GOT3 (cell line): ENCODE data around the gene NSMCE3.
"Not testable (repeated sequence)": the region's sequence is repeated elsewhere in the genome, so short reads cannot be mapped to it uniquely, and the experiment has no call there.

ENCODE experiments used
- DNase-seq: peaks from one replicate; lab custom pipeline; 2025; ENCODE audit warnings: mixed read lengths; lab: John Stamatoyannopoulos, UW

NSMCE3 gene

DNA sequence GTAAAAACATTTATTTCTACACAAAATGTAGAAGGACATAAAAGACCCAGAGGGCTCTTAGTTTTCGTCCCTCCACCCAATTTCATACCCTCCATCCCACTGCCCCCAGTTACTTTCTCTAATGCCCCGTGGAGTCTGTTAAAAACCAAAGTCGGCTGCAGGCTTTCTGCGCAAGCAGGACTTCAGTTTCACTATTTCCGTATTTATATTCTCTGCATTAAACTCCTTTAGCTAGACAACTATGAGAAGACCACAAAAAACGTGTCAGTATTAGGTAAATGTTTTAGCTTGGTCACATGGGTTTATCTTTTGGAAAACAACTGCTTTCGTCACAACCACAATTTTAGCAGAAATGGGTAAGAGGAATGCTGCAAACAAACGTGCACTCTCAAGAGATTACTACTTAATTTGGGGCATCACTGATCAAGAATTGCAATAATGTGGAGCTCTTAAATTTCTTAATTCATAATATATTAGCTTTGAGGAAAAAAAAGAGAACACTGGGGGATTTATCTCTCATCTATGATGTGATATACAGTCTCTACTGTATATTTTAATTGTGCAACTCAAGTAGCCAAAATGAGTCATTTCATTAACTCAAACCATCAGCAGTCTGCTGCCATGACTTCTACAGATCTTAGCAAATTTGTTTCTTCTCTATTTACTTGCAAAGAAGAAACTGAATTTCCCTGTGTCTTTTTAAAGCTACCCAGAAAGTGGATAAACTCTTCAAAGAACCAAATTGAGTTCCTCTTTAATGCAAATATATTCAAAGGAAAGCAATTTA is 740 bp upstream of the NSMCE3 start:
- DNase-seq, result no peak

DNA sequence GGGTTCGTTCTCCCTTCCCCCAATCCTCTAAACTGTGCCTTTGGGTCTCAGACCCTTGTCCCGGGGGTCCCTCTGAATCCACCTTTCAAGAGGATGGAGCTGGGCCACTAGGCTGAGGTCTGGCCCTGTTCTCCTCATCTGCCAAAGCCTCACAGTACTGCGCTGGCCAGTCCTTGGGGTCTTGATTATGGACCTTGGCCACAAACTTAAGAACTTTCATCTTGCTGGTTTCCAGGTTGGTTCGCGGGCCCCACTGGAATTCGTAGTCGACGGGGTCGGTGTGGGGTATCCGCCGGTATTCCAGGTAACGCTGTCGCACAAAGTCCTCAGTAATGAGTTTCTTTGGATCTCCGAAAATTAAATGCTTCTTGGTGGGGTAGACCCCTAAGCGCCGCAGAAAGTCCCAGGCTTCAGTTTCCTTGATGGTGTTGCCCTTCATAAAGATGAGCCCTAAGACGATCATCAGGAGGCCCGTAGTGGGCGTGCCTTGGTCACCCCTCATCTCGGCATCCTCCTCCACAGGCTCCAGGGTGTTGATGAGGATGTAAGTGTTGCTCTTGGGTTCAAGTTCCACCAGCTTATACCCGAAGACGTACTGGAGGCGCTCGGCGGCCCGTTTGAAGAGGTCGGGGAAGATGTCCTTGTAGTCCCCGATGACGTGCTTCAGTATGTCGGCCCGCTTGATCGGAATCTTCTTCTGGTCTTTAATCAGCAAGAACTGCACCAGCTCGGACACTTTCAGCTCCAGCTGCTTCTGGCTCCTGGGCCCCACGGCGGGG is 727 bp downstream of the NSMCE3 start:
- no peak for DNase-seq

DNA sequence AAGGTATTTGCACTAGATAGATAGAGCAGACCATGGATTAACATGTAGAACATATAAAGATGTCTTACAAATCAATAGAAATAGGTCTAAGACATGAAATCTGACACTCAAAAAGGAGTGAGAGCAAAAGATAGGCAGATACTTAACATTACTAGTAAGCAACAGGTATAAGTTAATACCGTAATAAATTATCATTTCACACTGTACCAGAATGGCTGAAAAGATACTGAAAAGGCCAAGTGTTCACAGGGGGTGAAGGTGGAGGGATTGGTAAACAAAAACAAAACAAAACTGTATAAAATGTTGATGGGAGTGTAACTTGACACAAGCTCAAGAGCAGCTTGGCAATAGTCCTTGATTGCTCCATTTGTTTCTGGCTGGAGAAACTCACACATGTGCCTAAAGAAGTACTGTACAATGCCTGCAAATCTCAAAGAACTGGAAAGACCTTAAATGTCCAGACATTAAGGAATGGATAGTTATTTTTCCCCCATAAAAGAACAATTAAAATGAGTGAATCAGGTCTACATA is 3.5 kb downstream of the NSMCE3 start:
- no peak for DNase-seq

DNA sequence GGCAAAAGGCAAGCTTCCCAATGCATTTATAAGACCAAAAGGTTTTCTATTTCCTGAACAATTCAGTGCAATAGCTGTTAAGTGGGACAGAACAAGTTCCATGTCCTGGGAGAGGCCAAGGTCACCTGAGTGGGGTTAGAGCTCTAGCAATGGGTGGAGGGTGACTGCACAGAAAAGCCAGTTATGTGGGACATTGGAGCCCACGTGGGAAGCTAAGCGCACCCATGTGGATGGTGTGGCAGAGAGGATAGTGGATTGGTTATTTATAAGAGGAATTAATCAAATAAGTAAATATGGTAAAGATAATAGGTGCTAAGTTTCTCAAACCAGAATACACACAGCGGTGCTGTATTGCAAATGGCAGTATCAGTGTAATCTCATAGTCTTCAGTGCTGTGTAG is 6.3 kb downstream of the NSMCE3 start:
- DNase-seq, result no peak

DNA sequence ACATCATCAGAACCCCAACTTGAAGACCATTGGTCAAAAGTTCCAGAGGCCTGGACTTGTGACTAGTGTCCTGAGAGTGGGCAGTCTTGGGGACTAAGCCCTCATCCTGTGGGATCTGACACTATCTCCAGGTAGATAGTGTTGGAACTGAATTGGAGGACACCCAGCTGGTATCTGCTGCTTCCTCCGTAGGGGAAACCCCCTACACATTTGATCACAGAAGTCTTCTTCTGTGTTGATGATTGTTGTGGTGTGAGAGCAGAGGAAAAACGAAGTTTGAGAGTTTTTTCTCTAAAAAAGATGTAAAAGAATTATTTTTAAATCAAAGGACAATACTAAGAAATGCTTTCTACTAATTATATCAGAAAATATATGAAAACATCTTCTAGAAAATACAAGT is 6.9 kb downstream of the NSMCE3 start:
- no peak for DNase-seq

DNA sequence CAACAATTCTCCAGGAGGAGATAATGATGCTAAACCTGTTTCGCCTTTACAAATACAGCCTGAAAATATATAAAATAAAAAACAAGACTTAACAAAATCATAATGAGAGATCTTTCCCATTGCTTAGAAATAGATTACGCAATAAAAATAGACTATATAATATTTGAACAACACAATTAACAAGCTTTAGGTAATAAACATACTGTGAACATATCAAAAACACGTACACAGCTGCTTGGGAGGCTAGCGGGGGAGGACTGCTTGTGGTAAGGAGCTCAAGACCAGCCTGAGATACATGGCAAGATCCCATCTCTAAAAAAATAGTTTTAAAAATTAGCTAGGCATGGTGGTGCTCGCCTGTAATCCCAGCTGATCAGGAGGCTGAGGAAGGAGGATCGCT is 8.7 kb downstream of the NSMCE3 start:
- no peak for DNase-seq

DNA sequence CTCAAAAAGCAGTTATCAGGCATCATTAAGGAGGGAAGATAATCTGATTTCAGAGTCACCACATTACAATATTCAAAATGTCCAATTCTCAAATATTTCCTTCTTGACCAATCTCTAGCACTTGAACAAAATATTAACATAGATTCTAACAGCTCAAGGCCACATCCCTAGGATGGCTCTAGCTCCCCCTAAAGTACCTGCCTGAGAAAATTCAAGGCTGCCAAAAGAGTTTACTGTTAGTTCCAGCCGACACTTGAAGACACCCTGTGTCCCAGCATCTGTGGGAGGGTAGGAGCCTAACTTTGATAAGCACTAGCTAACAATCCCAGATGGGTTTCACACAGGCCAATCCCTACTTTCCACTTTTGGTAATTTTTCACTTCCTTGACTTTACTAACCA is 10.4 kb downstream of the NSMCE3 start:
- DNase-seq, result no peak

DNA sequence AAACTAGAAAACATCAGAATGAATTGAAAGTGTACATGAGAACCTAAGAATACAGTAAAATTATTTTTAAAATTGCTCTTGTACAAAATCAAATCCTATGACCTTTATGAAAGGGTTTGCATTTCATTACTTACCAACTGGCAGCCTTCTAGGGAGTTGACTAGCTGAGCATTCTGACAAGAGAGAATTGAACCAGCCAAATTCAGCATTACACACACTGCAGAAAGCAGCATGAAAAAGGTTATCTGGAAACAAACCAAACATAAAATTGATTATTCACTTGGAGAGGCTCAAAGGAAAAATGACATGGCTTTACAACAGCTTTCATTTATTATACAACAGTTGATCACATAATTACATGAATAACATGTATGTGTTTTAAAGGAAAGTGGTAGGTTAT is 17.4 kb downstream of the NSMCE3 start:
- no peak for DNase-seq

DNA sequence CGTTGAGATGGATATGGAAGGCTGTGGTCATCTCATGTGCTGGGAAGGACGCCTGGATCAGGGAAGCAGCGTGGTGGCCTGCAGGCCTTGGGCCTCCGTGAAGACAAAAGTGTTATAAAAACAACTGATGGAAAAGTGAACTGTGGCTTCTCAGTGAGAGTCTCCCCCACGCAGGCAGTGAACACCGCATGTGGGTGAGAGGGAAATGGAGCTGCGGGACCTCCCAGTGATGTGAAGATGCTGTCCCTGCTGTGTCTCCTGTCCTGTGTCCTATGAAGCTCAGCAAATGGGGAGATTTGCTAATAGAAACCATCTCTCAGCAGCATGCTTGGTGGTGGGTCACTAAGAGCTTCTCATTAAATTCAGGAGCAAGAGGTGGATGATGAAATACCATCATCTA is 25.1 kb downstream of the NSMCE3 start:
- DNase-seq, result no peak

DNA sequence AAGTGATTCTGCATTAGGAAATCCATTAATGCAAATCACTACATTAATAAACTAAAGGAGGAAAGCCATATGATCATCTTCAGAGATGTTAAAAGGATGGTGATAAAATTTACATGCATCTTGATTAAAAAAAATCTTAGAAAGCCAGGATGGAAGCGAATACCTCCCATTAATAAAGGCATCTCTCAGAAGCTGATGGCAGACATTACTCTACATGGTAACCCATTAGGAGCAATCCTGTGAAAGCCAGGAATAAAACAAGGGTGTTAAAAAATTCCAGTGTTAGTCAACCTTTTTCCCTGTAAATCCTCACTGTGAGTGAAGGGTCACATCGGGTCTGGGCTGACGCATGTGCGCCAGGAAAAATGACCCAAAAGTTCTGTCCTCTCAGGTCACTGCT is 25.5 kb downstream of the NSMCE3 start:
- DNase-seq, result no peak

DNA sequence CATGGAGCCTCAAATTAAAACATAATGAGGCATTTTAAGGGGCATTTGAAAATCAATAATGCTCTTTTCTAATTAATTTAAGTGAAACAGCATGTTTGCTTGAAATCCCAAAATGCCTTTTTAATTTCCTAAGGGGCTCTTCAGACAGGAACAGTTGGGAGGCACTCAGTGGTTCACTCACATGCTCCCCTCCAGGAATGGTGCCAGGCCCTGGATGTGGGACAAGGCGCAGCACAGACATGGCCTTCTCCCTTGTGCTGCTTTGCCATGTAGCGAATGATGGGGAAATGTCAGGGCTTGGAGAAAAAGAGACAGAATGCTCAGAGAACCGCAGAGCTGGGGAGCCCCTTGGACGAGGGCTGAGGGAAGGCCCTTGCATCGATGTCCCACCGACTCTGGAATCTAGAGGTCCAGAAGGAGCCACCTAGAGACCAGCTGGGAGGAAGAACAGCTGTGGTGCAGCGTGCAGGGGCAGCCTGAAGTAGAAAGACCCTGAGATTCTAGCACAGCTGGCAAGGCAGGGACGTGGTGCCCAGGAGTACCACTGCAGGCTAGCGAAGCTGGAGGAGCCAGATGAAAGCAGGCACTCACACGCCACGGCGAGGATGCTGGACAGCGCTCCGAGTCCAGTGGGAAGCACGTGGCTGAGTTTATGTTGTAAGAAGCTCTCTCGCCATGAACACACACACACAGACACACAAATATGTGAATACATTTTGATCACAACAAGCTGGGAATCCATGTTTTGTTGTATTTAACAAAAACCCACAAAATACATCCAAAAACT is 27.0 kb downstream of the NSMCE3 start:
- DNase-seq, result no peak

DNA sequence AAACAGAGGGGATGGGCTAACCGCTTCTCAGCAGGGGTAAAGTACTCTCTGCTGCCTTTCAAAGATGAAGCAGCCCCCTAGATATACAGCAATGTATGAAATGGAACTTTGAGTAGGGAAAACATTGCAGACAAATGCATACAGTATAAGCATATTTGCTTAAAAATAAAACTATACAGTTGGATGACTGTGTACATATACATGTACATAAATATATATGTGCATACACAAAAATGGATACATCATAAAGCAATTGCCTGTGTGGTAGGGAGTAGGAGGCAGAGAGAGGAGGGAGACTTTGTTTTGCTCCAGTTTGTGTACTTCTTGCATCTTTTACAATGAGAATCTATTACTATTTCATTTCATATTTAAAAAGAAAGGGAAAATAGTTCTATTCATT is 28.4 kb downstream of the NSMCE3 start:
- DNase-seq, result no peak

DNA sequence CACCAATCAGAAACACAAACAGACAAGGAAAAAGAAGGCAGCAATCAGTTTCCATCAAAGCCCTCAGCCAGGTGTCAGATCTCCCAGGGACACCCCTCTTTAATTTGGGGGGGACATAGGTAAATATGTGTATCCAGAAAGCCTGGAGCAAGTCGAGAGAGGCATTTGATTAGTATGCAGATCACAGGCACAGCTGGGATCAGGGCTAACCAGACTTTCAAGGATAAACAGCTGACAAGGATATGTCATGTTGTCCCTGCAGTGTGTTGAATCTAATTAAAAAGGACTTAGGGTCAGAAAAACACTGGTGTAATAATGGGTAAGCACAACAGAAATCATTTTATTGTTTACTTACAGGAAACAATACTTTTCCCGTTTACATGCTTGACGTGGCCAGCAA is 30.2 kb downstream of the NSMCE3 start:
- DNase-seq, result no peak

DNA sequence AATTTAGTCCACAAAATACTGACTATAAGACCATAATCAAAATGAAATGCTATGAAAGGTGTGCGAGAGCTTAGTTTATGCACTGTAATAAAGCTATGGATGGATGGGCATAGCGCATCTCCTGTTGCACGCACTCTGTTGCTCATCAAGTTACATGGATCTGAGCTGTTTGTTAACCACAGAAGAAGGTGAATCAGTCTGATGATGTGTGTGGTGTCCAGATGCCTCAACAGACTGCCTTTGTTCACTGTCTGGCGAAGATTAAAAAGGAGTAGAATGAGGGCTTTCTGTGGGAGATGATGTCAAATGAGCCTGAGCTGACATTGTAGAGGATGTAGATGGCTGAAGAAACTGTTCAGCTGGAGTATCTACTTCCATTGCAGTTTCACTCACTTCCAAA is 36.1 kb downstream of the NSMCE3 start:
- no peak for DNase-seq

DNA sequence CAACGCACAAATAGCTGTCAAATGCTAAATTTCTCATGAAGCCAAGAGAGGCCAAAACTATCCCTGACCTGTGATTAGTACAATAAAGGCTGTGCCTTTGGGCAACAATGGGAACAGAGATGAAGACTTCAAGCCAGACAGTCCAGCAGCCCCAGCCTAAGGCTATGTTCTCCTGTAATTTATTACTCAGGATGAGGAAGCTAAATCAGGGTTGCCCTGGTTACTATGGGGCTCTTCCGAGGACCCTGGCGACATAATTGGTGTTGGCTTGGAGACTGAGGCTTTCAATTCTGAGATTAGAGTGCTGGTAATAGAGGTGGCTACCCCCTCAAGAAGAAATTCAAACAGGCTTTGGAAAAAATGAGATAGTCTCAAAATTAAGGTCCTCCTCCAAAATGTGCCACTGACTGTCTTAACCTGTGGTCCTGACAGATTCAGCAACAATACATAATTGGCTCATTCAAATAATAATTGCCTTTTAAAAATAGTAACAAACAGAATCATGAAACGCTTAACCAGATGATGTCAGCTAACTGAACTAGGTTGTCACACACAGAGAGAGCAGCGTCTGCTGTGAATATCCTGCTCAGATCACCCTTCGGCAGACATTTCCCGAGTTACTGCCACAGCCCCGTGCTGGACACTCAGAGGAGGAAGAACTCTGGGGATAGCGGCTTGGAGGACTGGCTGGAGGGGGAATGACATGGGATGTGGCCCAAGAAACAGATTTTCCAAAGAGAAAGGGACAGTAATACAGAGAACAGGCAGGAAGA is 43.0 kb downstream of the NSMCE3 start:
- no peak for DNase-seq

DNA sequence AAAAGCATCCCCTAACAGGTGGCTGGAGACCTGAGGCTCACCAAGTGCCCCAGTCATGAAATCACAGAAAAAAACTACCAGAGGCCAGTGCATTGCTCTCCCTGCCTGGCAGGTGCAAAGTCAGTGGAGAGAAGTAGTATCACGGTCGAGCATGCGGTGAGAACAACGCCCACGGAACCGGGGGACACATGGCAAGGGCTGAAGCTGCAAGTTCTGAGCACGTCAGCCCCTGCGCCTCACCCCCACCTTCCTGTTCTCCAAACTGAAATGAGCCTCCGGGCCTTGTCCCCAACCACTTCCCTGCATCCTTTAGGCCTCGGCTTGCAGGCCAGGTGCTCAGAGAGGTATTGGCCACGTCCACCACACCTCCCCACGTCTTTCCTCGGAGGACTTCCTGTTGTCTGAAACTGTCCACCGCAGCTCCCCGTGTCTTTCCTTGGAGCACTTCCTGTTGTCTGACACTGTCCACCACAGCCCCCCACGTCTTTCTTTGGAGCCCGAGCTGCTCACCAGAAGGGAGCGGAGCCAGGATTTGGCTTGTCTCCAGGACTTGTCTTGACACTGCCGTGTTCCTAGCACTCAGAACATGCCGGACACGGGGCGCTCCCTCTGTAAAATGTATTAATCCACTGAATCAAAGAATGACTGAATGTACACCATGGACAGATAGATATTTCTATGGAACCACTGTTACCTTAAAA is 43.9 kb downstream of the NSMCE3 start:
- DNase-seq, result no peak

DNA sequence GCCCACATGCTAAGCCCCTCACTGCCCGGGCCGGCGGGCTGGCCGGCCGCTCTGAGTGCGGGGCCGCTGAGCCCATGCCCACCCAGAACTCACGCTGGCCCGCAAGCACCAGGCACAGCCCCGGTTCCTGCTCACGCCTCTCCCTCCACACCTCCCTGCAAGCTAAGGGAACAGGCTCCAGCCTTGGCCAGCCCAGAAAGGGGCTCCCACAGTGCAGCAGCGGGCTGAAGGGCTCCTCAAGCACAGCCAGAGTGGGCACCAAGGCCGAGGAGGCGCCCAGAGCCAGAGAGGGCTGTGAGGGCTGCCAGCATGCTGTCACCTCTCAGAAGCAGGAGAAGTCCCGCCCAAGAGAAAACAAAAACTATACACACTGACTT is 44.6 kb downstream of the NSMCE3 start:
- DNase-seq, result not testable (repeated sequence)

DNA sequence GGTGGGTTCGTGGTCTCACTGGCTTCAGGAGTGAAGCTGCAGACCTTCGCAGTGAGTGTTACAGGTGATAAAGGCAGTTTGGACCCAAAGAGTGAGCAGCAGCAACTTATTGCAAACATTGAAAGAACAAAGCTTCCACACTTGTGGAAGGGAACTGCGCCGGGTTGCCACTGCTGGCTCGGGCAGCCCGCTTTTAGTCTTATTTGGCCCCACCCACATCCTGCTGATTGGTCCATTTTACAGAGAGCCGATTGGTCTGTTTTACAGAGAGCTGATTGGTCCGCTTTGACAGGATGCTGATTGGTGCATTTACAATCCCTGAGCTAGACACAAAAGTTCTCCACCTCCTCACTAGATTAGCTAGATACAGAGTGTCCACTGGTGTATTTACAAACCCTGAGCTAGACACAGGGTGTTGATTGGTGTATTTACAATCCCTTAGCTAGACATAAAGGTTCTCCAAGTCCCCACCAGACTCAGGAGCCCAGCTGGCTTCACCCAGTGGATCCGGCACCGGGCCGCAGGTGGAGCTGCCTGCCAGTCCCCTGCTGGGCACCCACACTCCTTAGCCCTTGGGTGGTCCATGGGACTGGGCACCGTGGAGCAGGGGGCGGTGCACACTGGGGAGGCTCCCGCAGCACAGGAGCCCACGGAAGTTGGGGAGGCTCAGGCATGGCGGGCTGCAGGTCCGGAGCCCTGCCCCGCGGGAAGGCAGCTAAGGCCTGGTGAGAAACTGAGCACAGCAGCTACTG is 45.2 kb downstream of the NSMCE3 start:
- DNase-seq, result not testable (repeated sequence)

DNA sequence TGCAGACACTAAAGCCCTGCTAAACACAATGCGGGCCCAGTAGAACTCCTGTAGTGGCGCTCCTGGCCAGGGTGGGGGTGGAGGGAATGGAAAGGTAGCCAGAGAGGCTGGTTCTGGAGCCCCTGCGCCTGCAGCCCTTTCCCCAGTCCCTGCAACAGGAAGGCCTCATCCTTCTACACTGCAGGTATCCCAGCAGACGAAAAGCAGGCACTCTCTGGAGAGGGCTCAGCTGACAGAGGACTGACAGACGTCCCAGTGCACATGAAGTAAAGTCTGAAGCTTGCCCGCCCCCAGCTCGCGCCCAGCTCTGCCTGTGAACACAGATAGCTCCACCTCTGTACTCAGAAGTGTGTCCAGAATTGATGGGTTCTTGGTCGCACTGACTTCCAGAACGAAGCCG is 46.0 kb downstream of the NSMCE3 start:
- no peak for DNase-seq

DNA sequence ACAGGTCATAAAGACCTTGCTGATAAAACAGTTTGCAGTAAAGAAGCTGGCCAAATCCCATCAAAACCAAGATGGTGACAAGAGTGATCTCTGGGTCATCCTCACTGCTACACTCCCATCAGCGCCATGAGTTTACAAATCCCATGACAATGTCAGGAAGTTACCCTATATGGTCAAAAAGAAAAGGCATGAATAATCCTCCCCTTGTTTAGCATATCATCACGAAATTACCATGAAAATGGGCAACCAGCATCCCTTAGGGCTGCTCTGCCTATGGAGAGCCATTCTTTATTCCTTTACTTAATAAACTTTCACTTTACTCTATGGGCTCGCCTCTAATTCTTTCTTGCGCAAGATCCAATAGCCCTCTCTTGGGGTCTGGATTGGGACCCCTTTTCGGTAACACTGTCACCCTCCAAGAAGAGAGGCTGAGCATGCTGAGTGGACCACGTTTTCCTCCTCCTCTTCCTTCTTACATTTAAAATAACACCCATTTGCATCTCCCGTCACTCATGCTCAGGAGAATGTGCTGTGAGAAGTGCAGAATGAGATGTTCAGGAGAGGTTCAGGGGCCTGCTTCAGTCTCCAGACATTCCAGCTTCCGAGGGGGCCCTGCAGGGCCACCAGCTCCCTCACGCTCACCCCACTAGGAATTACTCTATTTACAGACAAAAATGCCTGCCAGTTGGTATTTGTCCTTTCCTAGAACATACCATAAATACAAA is 47.3 kb downstream of the NSMCE3 start:
- DNase-seq, result no peak
